BE2C (cell line): Measurements from ENCODE around the gene INPP1.

ENCODE experiments used
- DNase-seq: peaks from one replicate; pipeline ENCODE4 v3.0.0-alpha.2; 2020
- H3K27me3 ChIP-seq: fragments of 250-450 bp; sonication (Bioruptor Pico); 2 replicates; pipeline ENCODE4 v1.5.1; 2020; ENCODE audit warnings: mild to moderate bottlenecking
- H3K36me3 ChIP-seq: fragments of 250-450 bp; sonication (Bioruptor Pico); 2 replicates; pipeline ENCODE4 v1.5.1; 2020; ENCODE audit warnings: mild to moderate bottlenecking
- H3K4me1 ChIP-seq: fragments of 250-450 bp; sonication (Bioruptor Pico); 2 replicates; pipeline ENCODE4 v1.5.1; 2020
- H3K4me3 ChIP-seq: 2 replicates; pipeline ENCODE4 v1.5.1; 2011; ENCODE audit warnings: low read depth, low read length
- H3K9me3 ChIP-seq: fragments of 250-450 bp; sonication (Bioruptor Pico); 2 replicates; pipeline ENCODE4 v1.5.1; 2020
- CTCF ChIP-seq: IDR thresholded peaks from 2 replicates; pipeline ENCODE4 v1.5.1; 2012; ENCODE audit warnings: mild to moderate bottlenecking, low read depth, low read length

Gene INPP1

GRCh38 chr2:190361572-190361971 is 18.2 kb downstream of the INPP1 start:
- Histone ChIP-seq H3K4me3 (no peak overlapping the region), H3K4me1 (no peaks in the 10 kb centered on the region), H3K27me3 (no peaks in the 10 kb centered on the region), H3K9me3 (no peaks in the 10 kb centered on the region), H3K36me3 (no peaks in the 10 kb centered on the region)
- DNase-seq, result no peak
- TF ChIP-seq CTCF, result no peak

GRCh38 chr2:190362894-190363293 is 19.5 kb downstream of the INPP1 start:
- Histone ChIP-seq H3K36me3 (no peaks in the 10 kb centered on the region), H3K27me3 (no peaks in the 10 kb centered on the region), H3K4me1 (no peaks in the 10 kb centered on the region), H3K9me3 (no peaks in the 10 kb centered on the region), H3K4me3 (no peak overlapping the region)
- no peak for DNase-seq
- TF ChIP-seq CTCF, result no peak

GRCh38 chr2:190365499-190366204 is 22.3 kb downstream of the INPP1 start:
- Histone ChIP-seq H3K9me3 (no peaks in the 10 kb centered on the region), H3K4me1 (no peaks in the 10 kb centered on the region), H3K36me3 (no peaks in the 10 kb centered on the region), H3K27me3 (no peaks in the 10 kb centered on the region), H3K4me3 (no peak overlapping the region)
- no peak for TF ChIP-seq CTCF
- DNase-seq, result no peak

GRCh38 chr2:190366248-190366753 is 22.9 kb downstream of the INPP1 start:
- no peak for DNase-seq
- Histone ChIP-seq H3K9me3 (no peaks in the 10 kb centered on the region), H3K4me1 (no peaks in the 10 kb centered on the region), H3K4me3 (no peak overlapping the region), H3K36me3 (no peaks in the 10 kb centered on the region), H3K27me3 (no peaks in the 10 kb centered on the region)
- TF ChIP-seq CTCF, result no peak

- Histone ChIP-seq H3K36me3 (no peaks in the 10 kb centered on the region), H3K4me3 (no peak overlapping the region), H3K27me3 (no peaks in the 10 kb centered on the region), H3K9me3 (no peaks in the 10 kb centered on the region), H3K4me1 (no peaks in the 10 kb centered on the region)
- TF ChIP-seq CTCF, result no peak
- no peak for DNase-seq
These were observed 23.7 kb downstream of the INPP1 start for GRCh38 chr2:190367091-190367490.

GRCh38 chr2:190369635-190370034 is 26.2 kb downstream of the INPP1 start:
- Histone ChIP-seq H3K27me3 (no peaks in the 10 kb centered on the region), H3K36me3 (no peaks in the 10 kb centered on the region), H3K4me3 (no peak overlapping the region), H3K9me3 (no peaks in the 10 kb centered on the region), H3K4me1 (no peaks in the 10 kb centered on the region)
- DNase-seq, result no peak
- TF ChIP-seq CTCF, result no peak
